ENCODE results near the gene LSAMP.

LSAMP gene

GRCh38 chr3:115833074-115833473 lies 612.2 kb downstream of the LSAMP start:
- 75% methylated on average over 2 of the region's 2 CpGs for WGBS
- no peak overlapping the region for H2BK12ac ChIP-seq (ENCODE audit: low read length in 2 of 2)
- H3K14ac ChIP-seq (ENCODE audit: low read length in 2 of 2): no peak overlapping the region
- H3K36me3 ChIP-seq (ENCODE audit: control insufficient read depth in 1 of 2, insufficient read depth in 2 of 2, low read depth in 1 of 2, low read length in 2 of 2): peaks cover 0 to 4% of the 10 kb centered on the region in 2 experiments
- peaks cover 2% of the 10 kb centered on the region for H3K79me1 ChIP-seq (replicated peaks; ENCODE audit: low read length, poor library complexity, severe bottlenecking)
- H3K27ac ChIP-seq (ENCODE audit: low read length, poor library complexity, severe bottlenecking): no peak overlapping the region
- no peak overlapping the region for H4K91ac ChIP-seq (ENCODE audit: low read length)
- H3K23ac ChIP-seq (ENCODE audit: low read length in 2 of 2): no peak overlapping the region
- H3K27me3 ChIP-seq (ENCODE audit: control insufficient read depth in 1 of 2, insufficient read depth in 1 of 2, low read length in 2 of 2): no peaks in the 10 kb centered on the region
- H3K4me3 ChIP-seq (ENCODE audit: insufficient read depth in 1 of 2, low read depth in 1 of 2, low read length in 2 of 2): no peak overlapping the region
- no peak overlapping the region for H4K8ac ChIP-seq (ENCODE audit: low read length)
- H2BK15ac ChIP-seq (ENCODE audit: low read depth, poor library complexity, severe bottlenecking): no peak overlapping the region
- no peak overlapping the region for H2BK120ac ChIP-seq (ENCODE audit: low read depth, low read length)
- peaks cover 2% of the 10 kb centered on the region for H3K4me1 ChIP-seq (ENCODE audit: control insufficient read depth, insufficient read depth, low read depth, low read length)
- H3K18ac ChIP-seq (ENCODE audit: low read depth in 1 of 2, low read length in 2 of 2): no peak overlapping the region
- no peak overlapping the region for H2AFZ ChIP-seq (ENCODE audit: low read depth, low read length)
- H3K4me2 ChIP-seq (ENCODE audit: low read length, poor library complexity, severe bottlenecking): no peak overlapping the region
- H2AK5ac ChIP-seq (ENCODE audit: low read length, severe bottlenecking): no peak overlapping the region
- no peak for DNase-seq
- H2BK5ac ChIP-seq (ENCODE audit: low read depth, low read length, poor library complexity, severe bottlenecking): no peak overlapping the region
- H3K9me3 ChIP-seq (ENCODE audit: control insufficient read depth, low read length): no peaks in the 10 kb centered on the region
- H3K9ac ChIP-seq (ENCODE audit: low read length): no peak overlapping the region
- H3K4ac ChIP-seq (ENCODE audit: low read depth in 1 of 2, low read length in 2 of 2): no peak overlapping the region

- WGBS: 58% methylated on average over 2 of the region's 3 CpGs
- no peaks in the 10 kb centered on the region for H3K27me3 ChIP-seq (ENCODE audit: control insufficient read depth in 1 of 2, insufficient read depth in 1 of 2, low read length in 2 of 2)
- H4K91ac ChIP-seq (ENCODE audit: low read length): no peak overlapping the region
- H4K8ac ChIP-seq (ENCODE audit: low read length): no peak overlapping the region
- no peak overlapping the region for H2BK12ac ChIP-seq (ENCODE audit: low read length in 2 of 2)
- no peak overlapping the region for H2BK5ac ChIP-seq (ENCODE audit: low read depth, low read length, poor library complexity, severe bottlenecking)
- H3K36me3 ChIP-seq (ENCODE audit: control insufficient read depth in 1 of 2, insufficient read depth in 2 of 2, low read depth in 1 of 2, low read length in 2 of 2): peaks cover 0 to 4% of the 10 kb centered on the region in 2 experiments
- no peak overlapping the region for H3K23ac ChIP-seq (ENCODE audit: low read length in 2 of 2)
- no peak overlapping the region for H3K4me3 ChIP-seq (ENCODE audit: insufficient read depth in 1 of 2, low read depth in 1 of 2, low read length in 2 of 2)
- H3K9ac ChIP-seq (ENCODE audit: low read length): no peak overlapping the region
- no peak overlapping the region for H2BK120ac ChIP-seq (ENCODE audit: low read depth, low read length)
- H3K79me1 ChIP-seq (replicated peaks; ENCODE audit: low read length, poor library complexity, severe bottlenecking): peaks cover 2% of the 10 kb centered on the region
- H3K4ac ChIP-seq (ENCODE audit: low read depth in 1 of 2, low read length in 2 of 2): no peak overlapping the region
- no peak overlapping the region for H3K14ac ChIP-seq (ENCODE audit: low read length in 2 of 2)
- H2AK5ac ChIP-seq (ENCODE audit: low read length, severe bottlenecking): no peak overlapping the region
- no peaks in the 10 kb centered on the region for H3K9me3 ChIP-seq (ENCODE audit: control insufficient read depth, low read length)
- no peak overlapping the region for H2AFZ ChIP-seq (ENCODE audit: low read depth, low read length)
- H3K27ac ChIP-seq (ENCODE audit: low read length, poor library complexity, severe bottlenecking): no peak overlapping the region
- no peak overlapping the region for H3K4me2 ChIP-seq (ENCODE audit: low read length, poor library complexity, severe bottlenecking)
- no peak for DNase-seq
- no peak overlapping the region for H3K18ac ChIP-seq (ENCODE audit: low read depth in 1 of 2, low read length in 2 of 2)
- H2BK15ac ChIP-seq (ENCODE audit: low read depth, poor library complexity, severe bottlenecking): no peak overlapping the region
- peaks cover 2% of the 10 kb centered on the region for H3K4me1 ChIP-seq (ENCODE audit: control insufficient read depth, insufficient read depth, low read depth, low read length)
Observed at GRCh38 chr3:115832265-115832664, 613.0 kb downstream of the LSAMP start.

- H3K4me3 ChIP-seq (ENCODE audit: insufficient read depth in 1 of 2, low read depth in 1 of 2, low read length in 2 of 2): no peak overlapping the region
Observed at GRCh38 chr3:115831864-115832263, 613.4 kb downstream of the LSAMP start.

GRCh38 chr3:115830764-115831395 lies 614.4 kb downstream of the LSAMP start:
- Histone ChIP-seq H3K18ac (ENCODE audit: low read depth in 1 of 2, low read length in 2 of 2) (no peak overlapping the region), H3K4me2 (ENCODE audit: low read length, poor library complexity, severe bottlenecking) (no peak overlapping the region), H3K4me1 (ENCODE audit: control insufficient read depth, insufficient read depth, low read depth, low read length) (no peaks in the 10 kb centered on the region), H3K9me3 (ENCODE audit: control insufficient read depth, low read length) (no peaks in the 10 kb centered on the region), H2BK15ac (ENCODE audit: low read depth, poor library complexity, severe bottlenecking) (no peak overlapping the region), H2AFZ (ENCODE audit: low read depth, low read length) (no peak overlapping the region), H3K9ac (ENCODE audit: low read length) (no peak overlapping the region), H3K27ac (ENCODE audit: low read length, poor library complexity, severe bottlenecking) (no peak overlapping the region), H3K4me3 (ENCODE audit: insufficient read depth in 1 of 2, low read depth in 1 of 2, low read length in 2 of 2) (no peak overlapping the region), H4K91ac (ENCODE audit: low read length) (no peak overlapping the region), H3K14ac (ENCODE audit: low read length in 2 of 2) (no peak overlapping the region), H2AK5ac (ENCODE audit: low read length, severe bottlenecking) (peak overlapping the region; percentile 62), H2BK120ac (ENCODE audit: low read depth, low read length) (no peak overlapping the region), H2BK12ac (ENCODE audit: low read length in 2 of 2) (no peak overlapping the region), H3K36me3 (ENCODE audit: control insufficient read depth in 1 of 2, insufficient read depth in 2 of 2, low read depth in 1 of 2, low read length in 2 of 2) (no peaks in the 10 kb centered on the region), H3K27me3 (ENCODE audit: control insufficient read depth in 1 of 2, insufficient read depth in 1 of 2, low read length in 2 of 2) (no peaks in the 10 kb centered on the region), H4K8ac (ENCODE audit: low read length) (no peak overlapping the region), H3K23ac (ENCODE audit: low read length in 2 of 2) (no peak overlapping the region), H2BK5ac (ENCODE audit: low read depth, low read length, poor library complexity, severe bottlenecking) (no peak overlapping the region), H3K79me1 (replicated peaks; ENCODE audit: low read length, poor library complexity, severe bottlenecking) (no peaks in the 10 kb centered on the region), H3K4ac (ENCODE audit: low read depth in 1 of 2, low read length in 2 of 2) (no peak overlapping the region)
- WGBS: 70% methylated on average over 6 of the region's 6 CpGs
- peak; percentile 17 for DNase-seq

More at GRCh38 chr3:115831864-115832263, 613.4 kb downstream of the LSAMP start:
- no peak overlapping the region for H4K8ac ChIP-seq (ENCODE audit: low read length)
- H3K36me3 ChIP-seq (ENCODE audit: control insufficient read depth in 1 of 2, insufficient read depth in 2 of 2, low read depth in 1 of 2, low read length in 2 of 2): peaks cover 0 to 4% of the 10 kb centered on the region in 2 experiments
- no peak overlapping the region for H2AFZ ChIP-seq (ENCODE audit: low read depth, low read length)
- no peak overlapping the region for H3K4ac ChIP-seq (ENCODE audit: low read depth in 1 of 2, low read length in 2 of 2)
- no peak overlapping the region for H3K23ac ChIP-seq (ENCODE audit: low read length in 2 of 2)
- no peak overlapping the region for H2BK5ac ChIP-seq (ENCODE audit: low read depth, low read length, poor library complexity, severe bottlenecking)
- H3K4me2 ChIP-seq (ENCODE audit: low read length, poor library complexity, severe bottlenecking): no peak overlapping the region
- H2BK15ac ChIP-seq (ENCODE audit: low read depth, poor library complexity, severe bottlenecking): no peak overlapping the region
- peaks cover 2% of the 10 kb centered on the region for H3K79me1 ChIP-seq (replicated peaks; ENCODE audit: low read length, poor library complexity, severe bottlenecking)
- H2BK120ac ChIP-seq (ENCODE audit: low read depth, low read length): no peak overlapping the region
- H4K91ac ChIP-seq (ENCODE audit: low read length): no peak overlapping the region
- no peak overlapping the region for H3K14ac ChIP-seq (ENCODE audit: low read length in 2 of 2)
- no peaks in the 10 kb centered on the region for H3K9me3 ChIP-seq (ENCODE audit: control insufficient read depth, low read length)
- H3K18ac ChIP-seq (ENCODE audit: low read depth in 1 of 2, low read length in 2 of 2): no peak overlapping the region
- H3K4me1 ChIP-seq (ENCODE audit: control insufficient read depth, insufficient read depth, low read depth, low read length): peaks cover 2% of the 10 kb centered on the region
- WGBS: 94% methylated on average over 1 of the region's 1 CpG
- no peak overlapping the region for H3K27ac ChIP-seq (ENCODE audit: low read length, poor library complexity, severe bottlenecking)
- DNase-seq: no peak
- H3K9ac ChIP-seq (ENCODE audit: low read length): no peak overlapping the region
- H2AK5ac ChIP-seq (ENCODE audit: low read length, severe bottlenecking): no peak overlapping the region
- H3K27me3 ChIP-seq (ENCODE audit: control insufficient read depth in 1 of 2, insufficient read depth in 1 of 2, low read length in 2 of 2): no peaks in the 10 kb centered on the region
- H2BK12ac ChIP-seq (ENCODE audit: low read length in 2 of 2): no peak overlapping the region

Measured in mesenchymal stem cell (in vitro differentiated cells and primary cell).